NCI-H1417 (cell line): ENCODE results near the gene NR3C2.
"Not testable (repeated sequence)": the region's sequence is repeated elsewhere in the genome, so short reads cannot be mapped to it uniquely, and the experiment has no call there.

ENCODE experiments used
- DNase-seq, 3 experiments: peaks; one replicate each; lab custom pipeline; 2025; lab: John Stamatoyannopoulos, UW

The NR3C2 gene

GRCh38 chr4:148216866-148217814 lies 225.1 kb downstream of the NR3C2 start:
- no peak for DNase-seq

DNA sequence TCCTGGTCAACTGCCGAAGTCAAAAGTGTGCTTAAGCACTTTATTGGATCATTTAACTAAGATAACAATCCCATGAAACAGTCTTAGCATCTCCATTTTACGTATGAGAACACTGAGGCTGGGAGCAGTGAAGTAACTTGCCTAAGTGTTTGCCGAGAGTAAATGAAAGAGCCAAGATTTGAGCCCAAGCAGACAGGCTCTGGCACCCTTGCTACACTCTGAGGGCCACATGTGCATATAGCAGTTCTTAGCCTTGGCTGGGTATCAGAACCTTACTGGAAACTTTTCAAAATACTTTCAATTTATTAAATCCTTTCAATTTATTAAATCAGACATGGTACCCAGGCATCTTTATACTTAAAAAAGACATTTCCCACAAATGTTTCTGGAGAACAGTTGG lies 225.9 kb downstream of the NR3C2 start:
- DNase-seq: no peak

- DNase-seq: peak in 1 of 3 experiments; percentile 21
These were observed 227.0 kb downstream of the NR3C2 start for GRCh38 chr4:148215202-148215601.

DNA sequence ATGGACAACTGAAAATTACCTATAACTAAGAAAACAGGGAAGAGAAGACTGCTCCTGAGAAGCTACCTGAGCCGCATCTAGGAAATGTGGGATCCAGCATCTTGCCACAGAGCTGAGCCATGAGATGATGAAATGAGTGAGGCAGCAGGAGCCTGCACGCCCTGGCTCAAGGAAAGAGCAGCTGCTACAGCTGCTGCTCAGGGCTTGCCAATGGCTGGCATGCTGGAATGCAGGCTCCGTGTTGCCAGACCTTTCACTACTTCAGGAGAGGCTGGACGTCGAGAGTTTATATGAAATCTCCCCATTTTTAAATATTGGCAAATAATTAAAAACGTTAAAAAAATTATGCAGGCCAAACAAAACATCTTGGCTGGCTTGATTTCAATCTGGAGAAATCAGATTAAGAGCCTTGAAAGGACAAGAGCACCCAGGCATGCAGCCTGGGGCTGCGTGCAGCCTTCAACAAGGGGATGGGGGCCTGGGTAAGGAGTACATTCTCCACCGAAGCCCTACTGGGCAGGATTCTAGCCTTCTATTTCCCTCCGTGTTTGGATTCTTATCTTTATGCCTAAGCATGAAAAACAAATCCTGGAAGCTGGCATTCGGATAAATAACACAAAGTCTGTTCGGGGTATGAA lies 227.6 kb downstream of the NR3C2 start:
- no peak for DNase-seq

DNA sequence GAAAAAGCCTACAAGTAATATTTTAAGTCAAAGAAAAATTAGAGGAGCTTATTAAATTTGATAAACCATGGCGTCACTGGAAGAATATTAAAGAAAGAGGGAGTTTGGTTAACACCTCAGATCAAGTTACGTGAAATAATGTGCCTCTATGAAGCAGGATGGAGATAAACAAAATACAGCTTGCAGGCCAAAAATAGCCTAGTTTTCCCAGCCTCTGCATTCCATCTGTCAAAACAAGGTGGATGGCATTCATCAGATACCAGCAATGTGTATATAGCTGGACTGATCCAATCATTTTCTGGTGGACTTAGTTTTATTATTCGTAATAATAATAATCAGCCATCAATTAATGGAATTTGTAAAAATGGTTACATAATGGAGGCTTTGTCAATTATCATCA lies 230.7 kb downstream of the NR3C2 start:
- DNase-seq: no peak

DNA sequence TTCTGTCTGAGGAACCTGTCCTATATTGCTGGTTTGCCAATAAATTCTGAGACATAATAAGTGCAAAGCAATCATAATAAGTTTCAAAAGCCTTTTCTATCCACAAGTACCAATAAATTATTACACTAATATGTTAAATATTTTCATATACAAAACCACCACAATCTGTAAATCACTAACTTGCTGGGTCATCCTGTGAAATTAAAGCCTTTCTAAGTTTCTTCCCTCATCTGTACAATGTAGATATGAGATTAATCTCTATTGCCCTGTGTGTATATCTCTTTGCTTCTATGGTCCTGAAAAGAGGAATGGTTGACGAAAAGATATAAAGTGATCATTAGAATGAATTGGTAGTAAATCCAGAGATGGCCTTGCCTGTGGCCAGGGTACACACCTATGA lies 231.6 kb downstream of the NR3C2 start:
- no peak for DNase-seq

- DNase-seq: no peak
These were observed 235.1 kb downstream of the NR3C2 start for GRCh38 chr4:148207068-148207467.

DNA sequence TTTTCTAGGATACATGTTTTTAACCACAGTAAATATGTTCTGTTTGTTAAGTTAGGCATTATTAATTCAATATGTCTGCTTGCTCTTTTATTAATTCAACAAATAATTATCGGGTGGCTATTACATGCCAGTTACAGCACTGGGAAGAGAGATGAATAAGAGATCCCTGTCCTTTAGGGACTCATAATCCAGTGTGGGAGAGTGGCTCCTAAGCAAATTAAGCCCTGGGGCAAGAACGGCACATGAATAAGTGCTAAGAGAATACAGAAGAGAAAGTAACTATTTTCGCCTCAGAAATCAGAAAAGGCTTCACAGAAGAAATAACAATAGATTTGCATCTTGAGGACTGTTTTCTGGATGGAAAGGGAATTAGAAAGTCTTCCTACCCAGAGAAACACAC lies 236.7 kb downstream of the NR3C2 start:
- peak in 1 of 3 experiments; percentile 17 for DNase-seq

- no peak for DNase-seq
These were observed 237.3 kb downstream of the NR3C2 start for GRCh38 chr4:148204892-148205291.

- no peak for DNase-seq
These were observed 238.0 kb downstream of the NR3C2 start for GRCh38 chr4:148204171-148204570.

DNA sequence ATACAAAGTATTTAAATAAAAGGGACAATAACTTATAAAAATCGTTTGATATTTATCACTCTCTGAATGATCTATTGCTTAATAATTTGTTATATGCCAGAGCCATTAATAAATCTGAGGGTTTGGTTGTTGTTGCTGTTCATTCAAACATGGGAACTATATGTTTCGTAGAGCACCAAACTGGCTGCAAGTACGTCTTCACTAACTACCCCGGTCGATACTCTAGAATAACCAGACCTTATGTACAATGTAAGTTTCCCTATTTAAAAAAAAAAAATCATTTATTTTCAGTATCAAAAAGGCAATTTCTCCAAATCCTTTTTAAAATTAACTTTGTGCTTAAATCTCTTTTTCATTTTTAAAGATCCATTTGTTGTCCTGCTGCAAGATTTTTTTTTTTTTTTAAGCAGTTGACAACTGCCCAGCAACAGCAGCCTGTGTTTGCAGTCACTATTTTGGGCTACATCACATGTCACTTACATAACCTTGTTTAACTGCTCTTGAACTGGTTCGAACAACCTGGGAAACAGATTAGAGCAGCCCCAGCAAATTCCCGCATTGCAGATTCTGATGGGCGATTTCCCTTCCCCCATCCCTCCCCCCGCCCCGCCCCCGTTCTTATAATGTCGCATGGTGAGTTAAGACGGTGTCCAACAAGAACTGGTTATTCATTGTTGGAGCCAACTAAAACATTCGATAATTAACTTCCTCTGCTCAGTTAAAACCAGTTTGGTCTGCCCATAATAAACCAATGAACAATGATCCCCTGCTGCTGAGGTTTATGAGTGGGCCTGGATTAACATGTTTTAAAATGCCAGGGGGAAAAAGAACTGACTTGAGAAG lies 238.9 kb downstream of the NR3C2 start:
- DNase-seq: peak in 2 of 3 experiments; percentile 42 to 85

GRCh38 chr4:148200960-148201359 lies 241.3 kb downstream of the NR3C2 start:
- DNase-seq: no peak

DNA sequence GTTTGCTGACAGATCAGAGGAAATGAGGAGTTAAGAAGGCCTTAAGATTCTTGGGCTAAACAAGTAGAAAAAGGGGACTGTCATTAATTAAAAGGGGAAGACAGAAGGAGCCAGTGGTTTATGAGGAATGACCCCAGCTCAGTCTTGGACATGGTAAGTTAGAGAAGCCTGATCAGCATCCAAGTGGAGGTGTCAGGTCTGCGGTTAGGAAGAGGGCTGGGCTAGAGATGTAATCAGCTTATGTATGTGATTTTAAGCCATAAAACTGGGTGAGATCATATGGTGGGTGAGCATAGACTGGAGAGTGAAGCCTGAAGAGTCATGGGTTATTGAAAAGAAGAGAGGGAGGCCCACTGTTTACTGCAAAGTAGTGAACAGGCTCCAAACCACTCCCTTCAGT lies 246.1 kb downstream of the NR3C2 start:
- peak in 1 of 3 experiments; percentile 66 for DNase-seq

DNA sequence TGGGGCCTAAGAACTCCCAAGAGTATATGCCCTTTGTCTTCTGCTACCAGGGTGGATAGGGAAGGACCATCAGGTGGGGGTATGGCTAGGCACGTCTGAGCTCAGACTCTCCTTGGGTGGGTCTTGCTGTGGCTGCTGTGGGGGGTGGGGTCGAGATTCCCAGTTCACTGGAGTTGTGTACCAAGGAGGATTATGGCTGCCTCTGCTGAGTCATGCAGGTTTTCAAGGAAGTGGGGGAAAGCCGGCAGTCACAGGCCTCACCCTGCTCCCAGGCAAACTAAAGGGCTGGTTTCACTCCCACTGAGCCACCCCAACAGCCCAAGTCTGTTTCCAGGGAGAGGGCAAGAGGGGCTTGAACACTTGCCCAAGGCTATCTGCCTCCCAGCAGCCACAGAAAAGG lies 249.7 kb downstream of the NR3C2 start:
- DNase-seq: no peak

GRCh38 chr4:148187454-148188222 lies 254.6 kb downstream of the NR3C2 start:
- DNase-seq: not testable (repeated sequence)

- DNase-seq: no peak
These were observed 257.3 kb downstream of the NR3C2 start for GRCh38 chr4:148184922-148185321.

GRCh38 chr4:148182230-148182911 lies 259.8 kb downstream of the NR3C2 start:
- DNase-seq: no peak

DNA sequence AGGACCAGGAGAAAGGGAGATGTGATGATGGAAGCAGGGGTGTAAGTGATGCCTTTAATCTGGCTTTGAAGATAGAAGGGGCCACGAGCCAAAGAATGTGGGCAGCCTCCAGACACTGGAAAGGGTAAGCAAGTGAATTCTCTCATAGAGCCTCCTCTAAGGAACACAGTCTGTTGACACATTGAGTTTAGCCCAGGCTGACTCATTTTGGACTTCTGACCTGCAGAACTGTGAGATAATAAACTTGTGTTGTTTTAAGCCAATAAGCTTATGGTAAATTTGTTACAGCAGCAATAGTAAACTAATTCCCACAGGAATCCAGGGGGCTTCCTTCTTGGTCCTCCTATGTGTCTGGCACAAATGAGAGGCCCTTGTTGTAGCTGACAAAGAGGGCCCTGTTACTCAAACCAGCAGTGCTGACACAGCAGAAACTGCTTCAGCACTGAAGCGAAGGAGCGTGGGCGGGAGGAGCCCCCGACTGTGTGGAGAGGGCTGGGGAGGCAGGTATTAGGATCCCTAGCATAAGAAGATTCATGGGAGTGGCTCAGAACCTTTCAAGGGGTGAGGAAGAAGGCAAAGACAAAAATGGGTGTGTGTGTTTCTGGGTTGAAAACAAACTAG lies 268.7 kb downstream of the NR3C2 start:
- DNase-seq: no peak

GRCh38 chr4:148171596-148171995 lies 270.6 kb downstream of the NR3C2 start:
- peak in 1 of 3 experiments; percentile 18 for DNase-seq
